Immature natural killer cell (primary cell): ENCODE results near the gene PRPF6. TPM values are rescaled to one million over a fixed set of nuclear protein-coding genes. Genes with fewer than 3 reads are reported as not detected.
A peak's percentile ranks its signal among the peaks of the same experiment; 100 is the strongest.
"Not testable (repeated sequence)": the region's sequence is repeated elsewhere in the genome, so short reads cannot be mapped to it uniquely, and the experiment has no call there.

Experiments used
- DNase-seq, 3 donors: peaks; one replicate each; pipeline ENCODE4 v3.0.0; 2022; ENCODE audit warnings: mixed read lengths in 1 of 3
- H3K27ac Mint-ChIP-seq, 6 donors: one replicate each; pipeline ENCODE4 v1.8.0; 2020; ENCODE audit warnings: mixed read lengths in 6 of 6, mild to moderate bottlenecking in 5 of 6, inconsistent platforms in 4 of 6, moderate library complexity in 3 of 6
- H3K27me3 Mint-ChIP-seq, 3 donors: one replicate each; pipeline ENCODE4 v1.8.0; 2020 to 2021; ENCODE audit warnings: low read depth in 3 of 3, mild to moderate bottlenecking in 3 of 3, mixed read lengths in 3 of 3, moderate library complexity in 3 of 3, inconsistent platforms in 1 of 3
- H3K36me3 Mint-ChIP-seq, 3 donors: one replicate each; pipeline ENCODE4 v1.8.0; 2020; ENCODE audit warnings: mixed read lengths in 3 of 3, inconsistent platforms in 2 of 3, mild to moderate bottlenecking in 2 of 3
- H3K4me1 Mint-ChIP-seq, 2 donors: one replicate each; pipeline ENCODE4 v1.8.0; 2020; ENCODE audit warnings: inconsistent platforms in 2 of 2, mild to moderate bottlenecking in 2 of 2, mixed read lengths in 2 of 2, moderate library complexity in 1 of 2
- H3K4me3 Mint-ChIP-seq, 5 donors: one replicate each; pipeline ENCODE4 v1.8.0; 2020; ENCODE audit warnings: mild to moderate bottlenecking in 5 of 5, mixed read lengths in 5 of 5, inconsistent platforms in 3 of 5, moderate library complexity in 3 of 5
- H3K9me3 Mint-ChIP-seq, 6 donors: one replicate each; pipeline ENCODE4 v1.8.0; 2020; ENCODE audit warnings: mild to moderate bottlenecking in 6 of 6, mixed read lengths in 6 of 6, inconsistent platforms in 4 of 6, moderate library complexity in 3 of 6
- polyA plus RNA-seq, 3 donors: library from polyadenylated mRNA; unstranded; fragments of 300-500 nt; fragmentation: Illumina TruSeq; gene quantifications; one replicate each; pipeline ENCODE4 v1.2.3, GENCODE V29; 2021

PRPF6 gene
- polyA plus RNA-seq, 3 donors from 2014 or later: 52.6 to 94.4 (median 63.1) TPM

GRCh38 chr20:63968928-63969760 lies 11.8 kb upstream of the PRPF6 start:
- H3K4me1 Mint-ChIP-seq: peaks cover 21 to 23% of the 10 kb centered on the region in 2 donors
- no peaks in the 10 kb centered on the region for H3K9me3 Mint-ChIP-seq
- H3K27ac Mint-ChIP-seq: peak overlapping the region in 3 of 6 donors; percentile 40 to 75 (median 62)
- peaks cover 3 to 6% (median 6%) of the 10 kb centered on the region in 3 donors for H3K27me3 Mint-ChIP-seq
- peak overlapping the region; percentile 75 to 87 (median 80) for H3K4me3 Mint-ChIP-seq
- DNase-seq: peak; percentile 38 to 48 (median 38)
- peaks cover 0 to 7% (median 0%) of the 10 kb centered on the region in 3 donors for H3K36me3 Mint-ChIP-seq

- peak within 1 kb of the TSS; percentile 75 to 87 (median 80) for H3K4me3 Mint-ChIP-seq
- H3K36me3 Mint-ChIP-seq: peaks cover 0 to 7% (median 5%) of the 10 kb centered on the region in 3 donors
- peak within 1 kb of the TSS in 3 of 6 donors; percentile 40 to 75 (median 62) for H3K27ac Mint-ChIP-seq
- H3K4me1 Mint-ChIP-seq: peaks cover 22 to 26% of the 10 kb centered on the region in 2 donors
- peak; percentile 27 to 38 (median 35) for DNase-seq
- no peaks in the 10 kb centered on the region for H3K9me3 Mint-ChIP-seq
- H3K27me3 Mint-ChIP-seq: peaks cover 3 to 6% (median 6%) of the 10 kb centered on the region in 3 donors
These were observed 10.9 kb upstream of the PRPF6 start, which contains the start of gene ZNF512B for GRCh38 chr20:63969838-63970713. Gene ZNF512B (minus strand): TSS chr20:63969930. CDS start chr20:63967950, 1,980 bp downstream.

- no peak for DNase-seq
- H3K9me3 Mint-ChIP-seq: no peaks in the 10 kb centered on the region
- H3K27ac Mint-ChIP-seq: peak overlapping the region in 1 of 6 donors; percentile 34
- peak overlapping the region; percentile 40 to 79 (median 66) for H3K4me3 Mint-ChIP-seq
- peaks cover 3 to 6% (median 6%) of the 10 kb centered on the region in 3 donors for H3K27me3 Mint-ChIP-seq
- H3K36me3 Mint-ChIP-seq: peaks cover 0 to 7% (median 5%) of the 10 kb centered on the region in 3 donors
- H3K4me1 Mint-ChIP-seq: peaks cover 22 to 26% of the 10 kb centered on the region in 2 donors
These were observed 10.1 kb upstream of the PRPF6 start for GRCh38 chr20:63970714-63971431.

- not testable (repeated sequence) for H3K36me3 Mint-ChIP-seq, DNase-seq, H3K4me3 Mint-ChIP-seq, H3K27ac Mint-ChIP-seq, H3K27me3 Mint-ChIP-seq, H3K9me3 Mint-ChIP-seq
- peaks cover 33 to 34% of the 10 kb centered on the region in 2 donors for H3K4me1 Mint-ChIP-seq
These were observed 9.0 kb upstream of the PRPF6 start for GRCh38 chr20:63971960-63972311.

- H3K27ac Mint-ChIP-seq: peak overlapping the region in 4 of 6 donors; percentile 4 to 56 (median 16)
- DNase-seq: no peak
- H3K9me3 Mint-ChIP-seq: no peaks in the 10 kb centered on the region
- H3K4me1 Mint-ChIP-seq: peaks cover 39 to 40% of the 10 kb centered on the region in 2 donors
- peaks cover 0 to 8% (median 7%) of the 10 kb centered on the region in 3 donors for H3K36me3 Mint-ChIP-seq
- peak overlapping the region in 1 of 5 donors; percentile 14 for H3K4me3 Mint-ChIP-seq
- H3K27me3 Mint-ChIP-seq: peaks cover 3 to 6% (median 4%) of the 10 kb centered on the region in 3 donors
These were observed 8.4 kb upstream of the PRPF6 start for GRCh38 chr20:63972312-63973159.

GRCh38 chr20:63973160-63973479 lies 7.8 kb upstream of the PRPF6 start:
- Mint-ChIP-seq H3K9me3 (no peaks in the 10 kb centered on the region), H3K4me1 (peaks cover 45% of the 10 kb centered on the region in 2 donors), H3K27ac (peak overlapping the region in 5 of 6 donors; percentile 4 to 73 (median 21)), H3K36me3 (peaks cover 0 to 8% (median 7%) of the 10 kb centered on the region in 3 donors), H3K4me3 (no peak overlapping the region), H3K27me3 (peaks cover 3 to 6% (median 4%) of the 10 kb centered on the region in 3 donors)
- DNase-seq: no peak

- peak overlapping the region in 5 of 6 donors; percentile 5 to 71 (median 38) for H3K27ac Mint-ChIP-seq
- no peak overlapping the region for H3K4me3 Mint-ChIP-seq
- peaks cover 0 to 10% (median 4%) of the 10 kb centered on the region in 3 donors for H3K27me3 Mint-ChIP-seq
- peaks cover 0 to 8% (median 7%) of the 10 kb centered on the region in 3 donors for H3K36me3 Mint-ChIP-seq
- DNase-seq: peak; percentile 73 to 76 (median 76)
- no peaks in the 10 kb centered on the region for H3K9me3 Mint-ChIP-seq
- peaks cover 43 to 46% of the 10 kb centered on the region in 2 donors for H3K4me1 Mint-ChIP-seq
These were observed 7.1 kb upstream of the PRPF6 start for GRCh38 chr20:63973636-63974401.

GRCh38 chr20:63974402-63975200 lies 6.3 kb upstream of the PRPF6 start:
- Mint-ChIP-seq H3K4me3 (no peak overlapping the region), H3K9me3 (no peaks in the 10 kb centered on the region), H3K27me3 (peaks cover 0 to 11% (median 2%) of the 10 kb centered on the region in 3 donors), H3K27ac (peak overlapping the region in 1 of 6 donors; percentile 21), H3K4me1 (peaks cover 40 to 44% of the 10 kb centered on the region in 2 donors), H3K36me3 (peaks cover 0 to 8% (median 7%) of the 10 kb centered on the region in 3 donors)
- DNase-seq: no peak

GRCh38 chr20:63976511-63976910 lies 4.4 kb upstream of the PRPF6 start:
- not testable (repeated sequence) for H3K9me3 Mint-ChIP-seq, DNase-seq, H3K36me3 Mint-ChIP-seq
- Mint-ChIP-seq H3K27ac (peak overlapping the region in 5 of 6 donors; percentile 29 to 83 (median 71)), H3K4me3 (peak overlapping the region in 1 of 5 donors; percentile 53), H3K4me1 (peaks cover 55 to 63% of the 10 kb centered on the region in 2 donors), H3K27me3 (peaks cover 2 to 15% (median 4%) of the 10 kb centered on the region in 3 donors)

GRCh38 chr20:63976980-63977738 lies 3.8 kb upstream of the PRPF6 start:
- no peak for DNase-seq
- Mint-ChIP-seq H3K36me3 (peaks cover 0 to 11% (median 7%) of the 10 kb centered on the region in 3 donors), H3K4me1 (peaks cover 59 to 70% of the 10 kb centered on the region in 2 donors), H3K27me3 (peaks cover 2 to 17% (median 4%) of the 10 kb centered on the region in 3 donors), H3K9me3 (no peaks in the 10 kb centered on the region), H3K27ac (peak overlapping the region; percentile 85 to 93 (median 90)), H3K4me3 (peak overlapping the region; percentile 70 to 85 (median 82))
